Measurements from ENCODE around the gene TLR2.

TLR2 gene

GRCh38 chr4:153647975-153648374 is 36.1 kb upstream of the TLR2 start:
- no peak overlapping the region for H3K4me3 ChIP-seq (ENCODE audit: low read depth, low read length)
- TF ChIP-seq, protein P1, sequence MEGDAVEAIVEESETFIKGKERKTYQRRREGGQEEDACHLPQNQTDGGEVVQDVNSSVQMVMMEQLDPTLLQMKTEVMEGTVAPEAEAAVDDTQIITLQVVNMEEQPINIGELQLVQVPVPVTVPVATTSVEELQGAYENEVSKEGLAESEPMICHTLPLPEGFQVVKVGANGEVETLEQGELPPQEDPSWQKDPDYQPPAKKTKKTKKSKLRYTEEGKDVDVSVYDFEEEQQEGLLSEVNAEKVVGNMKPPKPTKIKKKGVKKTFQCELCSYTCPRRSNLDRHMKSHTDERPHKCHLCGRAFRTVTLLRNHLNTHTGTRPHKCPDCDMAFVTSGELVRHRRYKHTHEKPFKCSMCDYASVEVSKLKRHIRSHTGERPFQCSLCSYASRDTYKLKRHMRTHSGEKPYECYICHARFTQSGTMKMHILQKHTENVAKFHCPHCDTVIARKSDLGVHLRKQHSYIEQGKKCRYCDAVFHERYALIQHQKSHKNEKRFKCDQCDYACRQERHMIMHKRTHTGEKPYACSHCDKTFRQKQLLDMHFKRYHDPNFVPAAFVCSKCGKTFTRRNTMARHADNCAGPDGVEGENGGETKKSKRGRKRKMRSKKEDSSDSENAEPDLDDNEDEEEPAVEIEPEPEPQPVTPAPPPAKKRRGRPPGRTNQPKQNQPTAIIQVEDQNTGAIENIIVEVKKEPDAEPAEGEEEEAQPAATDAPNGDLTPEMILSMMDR (IDR thresholded peaks at IDR 0.05; ENCODE audit: borderline replicate concordance, insufficient read depth, low read depth, low read length), result no peak

DNA sequence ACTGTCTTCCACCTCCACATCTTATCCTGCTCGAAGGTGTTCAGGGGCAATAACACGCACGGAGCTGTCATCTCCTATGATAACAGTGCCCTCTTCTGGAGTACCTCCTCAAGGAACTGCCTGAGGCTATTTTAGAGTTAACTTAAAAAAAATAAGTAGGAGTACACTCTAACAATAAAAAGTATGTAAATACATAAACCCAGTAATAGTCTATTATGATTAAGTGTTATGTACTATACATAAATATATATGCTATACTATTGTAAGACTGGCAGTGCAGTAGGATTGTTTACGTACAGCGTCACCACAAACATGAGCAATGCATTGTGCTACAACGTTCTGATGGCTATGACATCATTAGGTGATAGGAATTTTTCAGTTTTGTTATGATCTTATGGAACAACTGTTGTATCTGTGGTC is 34.5 kb upstream of the TLR2 start:
- TF ChIP-seq, protein P1 (IDR thresholded peaks at IDR 0.05; ENCODE audit: borderline replicate concordance, insufficient read depth, low read depth, low read length), result 0 out of 2 replicates have a peak, but pooled peaks have one; percentile 3

DNA sequence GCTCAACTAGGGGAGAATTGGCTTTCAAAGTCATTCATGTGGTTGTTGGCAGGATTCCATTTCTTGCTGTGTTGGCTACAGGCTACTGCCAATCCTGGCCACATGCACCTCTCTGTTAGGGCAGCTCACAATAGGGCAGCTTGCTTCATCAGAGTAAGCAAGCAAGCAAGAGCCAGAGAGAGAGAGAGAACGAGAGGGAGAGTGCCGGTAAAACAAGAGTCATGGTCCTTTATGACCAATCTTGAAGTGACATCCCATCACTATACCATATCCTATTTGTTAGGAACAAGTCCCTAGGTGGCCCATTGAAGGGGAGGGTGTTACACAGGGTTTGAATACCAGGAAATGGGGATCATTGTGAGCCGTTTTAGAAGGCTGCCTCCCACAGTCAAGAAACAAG is 33.0 kb upstream of the TLR2 start:
- TF ChIP-seq, protein P1 (IDR thresholded peaks at IDR 0.05; ENCODE audit: borderline replicate concordance, insufficient read depth, low read depth, low read length), result no peak
- no peak overlapping the region for H3K4me3 ChIP-seq (ENCODE audit: low read depth, low read length)

More for the DNA sequence above, 34.5 kb upstream of the TLR2 start:
- H3K4me3 ChIP-seq (ENCODE audit: low read depth, low read length), result no peak overlapping the region

DNA sequence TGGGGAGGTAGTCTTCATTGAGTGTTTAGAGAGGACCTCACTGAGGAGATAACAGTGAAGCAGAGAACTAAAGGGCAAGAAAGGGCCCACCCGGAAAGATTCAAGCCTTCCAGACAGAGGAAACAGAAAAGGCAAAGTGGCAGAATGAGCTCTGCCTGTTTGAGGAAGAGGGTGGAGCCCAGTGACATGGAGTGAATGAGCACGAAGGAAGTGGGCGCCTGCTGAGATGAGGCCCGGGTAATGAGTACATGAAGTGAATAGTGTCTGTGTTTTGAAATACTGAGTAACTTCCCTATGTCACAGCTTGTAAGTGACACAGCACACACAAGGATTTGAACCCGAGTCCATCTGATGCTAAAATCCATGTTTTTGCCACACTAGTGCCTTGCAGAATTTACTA is 32.5 kb upstream of the TLR2 start:
- TF ChIP-seq, protein P1 (IDR thresholded peaks at IDR 0.05; ENCODE audit: borderline replicate concordance, insufficient read depth, low read depth, low read length), result no peak
- H3K4me3 ChIP-seq (ENCODE audit: low read depth, low read length), result no peak overlapping the region

GRCh38 chr4:153652051-153652784 is 31.9 kb upstream of the TLR2 start:
- H3K4me3 ChIP-seq (ENCODE audit: low read depth, low read length), result no peak overlapping the region
- TF ChIP-seq, protein P1 (IDR thresholded peaks at IDR 0.05; ENCODE audit: borderline replicate concordance, insufficient read depth, low read depth, low read length), result no peak

DNA sequence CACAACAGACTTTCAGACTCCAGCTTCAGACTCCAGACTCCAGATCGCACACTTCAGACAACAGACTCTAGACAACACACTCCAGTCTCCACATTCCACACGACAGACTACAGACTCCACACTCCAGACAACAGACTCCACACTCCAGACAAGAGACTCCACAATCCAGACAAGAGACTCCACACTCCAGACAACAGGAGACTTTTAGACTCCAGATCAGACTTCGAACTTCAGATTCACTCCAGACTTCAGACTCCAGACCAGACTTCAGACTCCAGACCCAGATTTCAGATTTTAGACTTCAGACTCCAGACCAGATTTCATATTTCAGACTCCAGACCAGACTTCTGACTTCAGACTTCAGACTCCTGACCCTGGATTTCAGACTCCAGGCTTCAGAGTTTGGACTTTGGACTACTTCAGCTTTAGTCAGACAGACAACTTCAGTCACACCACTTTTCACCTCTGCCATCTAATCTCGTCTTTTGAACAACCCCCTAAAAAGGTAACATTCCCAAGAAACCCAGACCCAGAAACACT is 29.0 kb upstream of the TLR2 start:
- H3K4me3 ChIP-seq (ENCODE audit: low read depth, low read length), result no peak overlapping the region
- TF ChIP-seq, protein P1 (IDR thresholded peaks at IDR 0.05; ENCODE audit: borderline replicate concordance, insufficient read depth, low read depth, low read length), result no peak

GRCh38 chr4:153655928-153656327 is 28.2 kb upstream of the TLR2 start:
- TF ChIP-seq, protein P1 (IDR thresholded peaks at IDR 0.05; ENCODE audit: borderline replicate concordance, insufficient read depth, low read depth, low read length), result no peak

More at GRCh38 chr4:153655928-153656327, 28.2 kb upstream of the TLR2 start:
- no peak overlapping the region for H3K4me3 ChIP-seq (ENCODE audit: low read depth, low read length)

All from GM12875 (cell line).